HG03565 (cell line): ENCODE data around the gene TASP1.
"Not testable (repeated sequence)": the region's sequence is repeated elsewhere in the genome, so short reads cannot be mapped to it uniquely, and the experiment has no call there.

Experiments used
- ATAC-seq: cut with Tn5 transposase; IDR thresholded peaks from one replicate; pipeline ENCODE4 v1.9.1; 2021; ENCODE audit warnings: mild to moderate bottlenecking, moderate library complexity; ENCODE audit not compliant: unreplicated experiment

The TASP1 gene, protein sequence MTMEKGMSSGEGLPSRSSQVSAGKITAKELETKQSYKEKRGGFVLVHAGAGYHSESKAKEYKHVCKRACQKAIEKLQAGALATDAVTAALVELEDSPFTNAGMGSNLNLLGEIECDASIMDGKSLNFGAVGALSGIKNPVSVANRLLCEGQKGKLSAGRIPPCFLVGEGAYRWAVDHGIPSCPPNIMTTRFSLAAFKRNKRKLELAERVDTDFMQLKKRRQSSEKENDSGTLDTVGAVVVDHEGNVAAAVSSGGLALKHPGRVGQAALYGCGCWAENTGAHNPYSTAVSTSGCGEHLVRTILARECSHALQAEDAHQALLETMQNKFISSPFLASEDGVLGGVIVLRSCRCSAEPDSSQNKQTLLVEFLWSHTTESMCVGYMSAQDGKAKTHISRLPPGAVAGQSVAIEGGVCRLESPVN

DNA sequence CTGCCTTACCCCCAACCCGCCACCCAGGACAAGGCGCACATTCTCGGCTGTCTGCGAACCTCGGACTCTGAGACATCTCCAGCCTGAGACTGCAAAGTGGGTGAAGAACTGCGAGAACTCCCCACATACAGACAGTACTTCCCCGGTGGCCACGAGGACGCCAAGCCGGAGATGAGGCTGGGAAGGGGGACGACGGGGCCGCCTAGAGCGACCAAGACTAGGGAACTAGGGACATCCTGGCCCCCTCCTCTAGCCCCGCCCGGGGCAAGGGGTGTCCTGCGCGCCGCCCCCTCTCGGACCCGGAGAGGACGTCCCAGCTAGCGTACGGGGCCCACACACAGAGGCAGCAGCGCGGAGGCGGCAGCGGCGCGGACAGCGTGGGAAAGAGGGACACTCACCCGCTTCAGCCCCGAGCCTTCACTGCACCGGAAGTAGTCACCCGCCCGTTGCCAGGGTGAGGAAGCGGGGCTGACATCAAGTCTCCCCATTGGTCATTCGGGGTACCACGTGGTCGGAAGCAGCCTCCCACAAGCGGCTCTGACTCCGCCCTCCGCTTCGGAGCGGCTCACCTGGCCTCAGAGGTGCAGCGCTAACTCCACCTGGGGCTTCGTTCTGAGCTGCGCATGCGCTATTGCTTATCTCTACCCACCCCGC is at the start of gene TASP1:
Gene TASP1 (minus strand): TSS at position 437 of the 654 bp plus-strand sequence. CDS start 8,854 bp downstream, outside the sequence.
- ATAC-seq = peak; percentile 99

DNA sequence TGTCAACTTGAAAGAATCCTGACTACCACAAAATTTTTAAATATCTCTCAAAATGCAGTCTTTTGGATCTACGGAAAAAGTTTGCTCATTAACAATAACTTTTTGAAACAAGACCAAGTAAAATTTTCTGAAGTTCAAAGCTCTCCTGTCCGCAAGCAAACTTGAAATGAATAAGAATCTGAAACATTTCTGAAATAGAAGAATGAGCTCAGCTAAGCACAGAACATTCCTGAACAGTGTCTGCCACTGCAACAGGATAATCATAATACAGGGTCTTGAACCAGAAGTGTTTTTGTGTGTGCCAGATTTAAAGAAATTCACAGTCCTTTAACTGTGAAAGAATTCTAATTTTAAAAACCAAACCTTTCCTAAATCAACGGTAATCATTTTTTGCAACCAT is 49.1 kb upstream of the TASP1 start:
- ATAC-seq = no peak

DNA sequence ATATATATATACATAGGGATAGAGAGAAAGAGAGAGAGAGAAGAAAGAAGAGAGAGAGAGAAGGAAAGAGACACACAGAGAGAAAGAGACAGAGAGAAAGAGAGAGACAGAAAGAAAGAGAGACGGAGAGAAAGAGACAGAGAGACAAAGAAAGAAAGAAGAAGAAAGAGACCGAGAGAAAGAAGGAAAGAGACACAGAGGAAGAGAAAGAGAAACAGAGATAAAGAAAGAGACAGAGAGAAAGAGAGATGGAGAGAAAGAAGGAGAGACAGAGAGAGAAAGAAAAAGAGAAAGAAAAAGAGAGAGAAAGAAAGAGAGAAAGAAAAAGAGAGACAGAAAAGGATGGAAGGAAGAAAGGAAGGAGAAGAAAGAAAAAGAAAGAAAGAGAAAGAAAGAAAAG is 46.9 kb upstream of the TASP1 start:
- ATAC-seq = no peak

DNA sequence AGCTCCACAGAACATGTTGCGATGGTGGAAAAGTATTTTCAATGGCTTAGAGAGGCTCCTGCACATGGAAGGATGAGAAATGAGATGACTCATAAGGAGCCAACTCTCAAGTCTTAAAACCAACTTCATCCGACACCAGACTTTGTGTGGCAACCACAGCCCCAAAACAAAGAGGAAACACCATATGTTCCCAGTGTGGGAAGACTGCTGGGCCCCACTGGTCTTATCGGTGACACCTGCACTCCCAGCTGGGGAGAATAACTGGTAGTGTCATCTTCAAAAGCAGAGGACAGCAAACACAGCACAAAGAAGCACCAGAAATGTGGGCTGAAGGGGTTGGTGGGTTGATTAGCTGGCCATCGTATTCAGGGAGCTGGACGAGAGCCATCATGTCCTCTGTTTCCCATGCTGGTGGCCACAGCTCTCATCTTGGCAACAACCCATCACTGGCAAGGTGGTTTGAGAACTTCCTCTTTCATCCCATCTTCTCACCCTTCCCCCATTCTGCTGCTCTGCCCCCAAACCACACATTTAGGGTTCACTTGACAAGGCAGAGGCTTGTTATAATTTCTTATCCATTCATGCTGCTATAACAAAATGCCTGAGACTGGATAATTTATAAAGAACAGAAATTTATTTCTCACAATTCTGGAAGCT is 46.0 kb upstream of the TASP1 start:
- ATAC-seq = peak; percentile 57

DNA sequence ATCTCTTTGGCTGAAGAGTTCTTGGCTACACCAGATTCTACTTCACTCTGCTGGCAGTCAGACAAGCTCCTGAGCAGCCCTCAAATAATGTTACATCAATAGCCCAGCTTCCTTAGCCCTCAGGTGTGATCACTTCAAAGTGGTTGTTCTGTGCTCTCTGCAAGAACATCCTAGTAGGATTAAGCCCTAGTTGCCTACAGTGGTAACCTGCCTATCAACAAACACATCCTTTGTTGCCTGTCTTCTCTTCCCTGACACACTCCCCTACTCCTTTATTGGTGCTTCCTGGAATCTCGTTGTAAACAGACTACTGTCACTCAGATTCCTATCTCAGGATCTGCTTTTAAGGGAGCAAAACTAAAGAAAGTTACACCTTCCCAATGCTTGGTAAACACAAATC is 45.1 kb upstream of the TASP1 start:
- ATAC-seq = no peak

DNA sequence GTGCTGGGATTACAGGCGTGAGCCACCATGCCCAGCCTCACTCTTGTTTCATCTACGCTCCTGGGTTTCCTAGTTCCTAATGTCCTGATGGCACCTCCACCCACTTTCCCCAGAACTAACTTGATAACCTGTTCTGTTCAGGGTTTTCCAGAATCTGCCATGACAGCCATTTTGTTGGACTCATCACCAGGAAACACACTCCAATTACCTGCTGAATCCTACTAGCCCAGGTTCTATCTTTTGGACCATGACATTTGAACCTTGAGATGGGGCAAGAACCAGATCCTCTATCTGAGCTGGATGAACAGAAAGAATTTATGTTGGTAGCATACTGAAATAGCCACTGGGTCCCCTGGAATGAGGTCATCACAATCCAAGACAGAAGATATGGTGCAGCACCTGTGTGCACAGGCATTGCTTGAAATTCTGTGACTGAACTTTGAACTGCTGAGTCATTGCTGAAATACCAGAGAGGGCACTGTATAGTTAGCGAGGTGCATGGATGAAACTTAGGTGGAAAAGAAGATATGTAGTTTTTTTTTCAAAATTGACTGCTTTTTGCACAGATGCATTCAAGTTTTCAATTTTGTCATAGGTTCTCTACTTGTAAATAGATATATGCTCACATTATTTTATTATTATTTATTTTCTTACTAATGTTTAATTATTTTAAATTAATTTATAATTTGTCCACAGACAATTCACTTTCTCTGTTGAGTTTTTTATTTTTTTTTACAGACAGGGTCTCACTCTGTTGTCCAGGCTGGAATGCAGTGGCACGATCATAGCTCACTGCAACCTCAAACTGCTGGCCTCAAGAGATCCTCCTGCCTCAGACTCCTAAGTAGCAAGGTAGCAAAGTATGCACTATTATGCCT is 42.8 kb upstream of the TASP1 start:
- ATAC-seq = peak; percentile 84

DNA sequence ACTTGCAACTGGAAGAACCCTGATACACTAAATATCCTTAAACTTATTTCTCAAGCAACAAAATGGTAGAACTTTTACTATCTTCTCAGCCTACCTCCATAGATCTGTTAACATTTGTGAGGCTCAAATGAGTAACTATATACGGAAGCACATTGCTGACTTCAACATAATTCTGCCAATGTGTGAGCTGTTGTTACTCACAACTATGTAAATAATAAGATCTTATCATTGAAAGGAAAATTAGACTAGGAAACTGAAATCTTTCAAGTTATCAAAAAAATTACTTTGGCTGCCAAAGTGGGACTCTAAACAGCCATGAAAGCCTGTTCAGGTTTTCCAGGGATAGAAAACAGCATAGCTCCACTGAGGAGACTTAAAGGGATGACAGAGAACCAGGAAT is 40.2 kb upstream of the TASP1 start:
- ATAC-seq = no peak

DNA sequence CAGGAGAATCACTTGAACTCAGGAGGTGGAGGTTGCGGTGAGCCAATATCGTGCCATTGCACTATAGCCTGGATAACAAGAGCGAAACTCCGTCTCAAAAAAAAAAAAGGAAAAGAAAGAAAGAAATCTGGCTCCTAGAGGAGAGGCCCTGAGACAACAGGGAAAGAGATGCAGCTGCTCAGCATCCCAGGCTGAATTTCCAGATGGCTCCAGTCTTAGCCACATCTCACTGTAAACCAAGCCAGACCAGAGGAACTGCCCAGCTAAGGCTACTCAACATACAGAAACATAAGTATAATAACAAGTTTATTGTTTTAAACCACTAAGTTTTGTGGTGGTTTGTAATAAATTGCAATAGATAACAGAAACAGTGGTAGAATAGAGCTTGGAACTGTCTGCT is 38.5 kb upstream of the TASP1 start:
- no peak for ATAC-seq

DNA sequence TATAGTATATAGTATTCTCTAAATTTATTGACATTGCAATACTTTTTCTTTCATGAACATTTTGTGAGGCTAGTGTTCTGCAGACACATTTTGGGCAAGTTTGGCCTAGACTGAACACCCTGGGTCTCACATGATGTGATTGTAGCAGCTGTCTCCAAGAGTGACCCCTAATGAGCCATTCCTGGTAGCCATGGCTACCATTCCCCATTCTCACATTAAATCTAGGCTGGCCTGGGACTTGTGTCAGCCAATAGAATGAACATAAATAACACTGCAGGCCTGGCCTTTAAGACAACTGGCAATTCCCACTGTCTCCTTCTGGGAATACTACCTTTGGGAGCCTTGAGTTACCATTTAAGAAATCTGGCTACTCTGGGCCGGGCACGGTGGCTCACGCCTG is 38.0 kb upstream of the TASP1 start:
- ATAC-seq = no peak

DNA sequence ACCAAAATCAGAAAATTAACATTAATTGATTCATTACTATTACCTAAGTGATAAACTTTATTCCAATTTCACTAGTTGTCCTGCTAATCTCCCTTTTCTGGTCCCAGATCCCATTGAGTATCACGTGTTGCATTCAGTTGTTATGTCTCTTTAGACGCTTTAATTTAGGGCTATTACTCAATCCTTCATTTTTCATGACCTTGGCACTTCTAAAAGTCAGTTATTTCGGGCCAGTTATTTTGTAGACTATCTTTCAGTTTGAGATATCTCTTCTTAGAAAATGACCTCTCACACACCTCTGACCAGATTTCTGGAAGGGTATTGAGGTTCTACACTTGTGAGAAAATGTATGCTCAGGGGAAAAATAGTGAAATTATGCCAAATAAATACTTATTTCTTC is 34.0 kb upstream of the TASP1 start:
- ATAC-seq = no peak

DNA sequence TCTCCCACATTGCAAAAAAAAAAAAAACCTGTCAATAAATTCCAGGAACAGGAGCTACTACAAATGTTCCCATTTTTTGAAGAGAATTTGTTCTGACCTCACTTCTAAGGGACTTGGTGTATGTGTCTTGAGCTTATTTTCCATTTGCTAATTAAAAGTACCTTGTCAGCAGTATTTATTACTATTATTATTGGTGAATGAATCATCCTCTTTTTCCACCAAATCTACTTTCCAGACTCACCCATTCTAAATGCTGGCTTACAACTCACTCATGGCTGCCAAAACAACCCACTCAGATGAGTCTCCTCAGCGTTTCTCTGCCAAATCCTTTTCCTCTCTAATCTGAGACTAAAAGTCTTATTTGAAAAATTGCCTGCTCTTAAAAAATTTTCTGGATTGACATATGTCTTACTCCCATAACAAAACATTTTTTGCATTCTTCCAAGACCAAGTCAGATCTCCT is 33.2 kb upstream of the TASP1 start:
- ATAC-seq = no peak

DNA sequence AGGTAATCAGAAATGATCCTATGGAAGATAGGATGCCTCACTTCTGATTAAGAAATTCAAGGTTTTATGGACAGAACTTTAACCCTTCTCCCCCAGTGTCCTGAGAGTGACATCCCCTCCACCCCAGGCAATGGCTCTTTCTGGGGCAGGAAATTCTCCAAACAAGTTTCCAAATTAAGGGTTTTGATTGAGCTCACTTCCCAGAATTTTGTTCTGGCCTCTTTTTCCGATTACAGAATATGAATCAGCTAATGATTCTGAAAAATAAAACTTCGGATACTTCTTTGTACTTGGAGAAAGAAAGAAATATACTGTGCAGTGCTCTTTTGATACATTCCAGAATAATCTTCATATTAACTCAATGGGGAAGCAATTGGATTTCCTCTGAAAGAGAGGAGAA is 32.8 kb upstream of the TASP1 start:
- no peak for ATAC-seq

DNA sequence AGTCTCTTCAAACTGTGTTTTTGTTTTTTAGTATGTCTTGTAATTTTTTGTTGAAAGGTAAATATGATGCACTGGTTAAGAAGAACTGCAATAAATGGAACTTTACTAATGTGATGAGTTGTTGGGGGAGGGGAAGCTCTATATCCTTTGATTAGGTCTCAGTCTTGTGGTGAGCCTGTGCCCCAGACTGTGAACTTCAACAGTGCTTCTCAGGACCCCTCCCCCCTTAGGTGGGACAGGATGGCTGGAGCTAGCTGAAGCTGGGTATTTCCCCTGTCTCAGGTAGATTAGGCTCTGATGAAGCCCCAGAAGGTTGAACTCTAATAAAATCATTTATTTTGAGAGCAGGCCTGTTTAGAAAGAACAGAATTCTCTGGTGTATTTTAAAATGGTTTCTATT is 31.4 kb upstream of the TASP1 start:
- no peak for ATAC-seq

DNA sequence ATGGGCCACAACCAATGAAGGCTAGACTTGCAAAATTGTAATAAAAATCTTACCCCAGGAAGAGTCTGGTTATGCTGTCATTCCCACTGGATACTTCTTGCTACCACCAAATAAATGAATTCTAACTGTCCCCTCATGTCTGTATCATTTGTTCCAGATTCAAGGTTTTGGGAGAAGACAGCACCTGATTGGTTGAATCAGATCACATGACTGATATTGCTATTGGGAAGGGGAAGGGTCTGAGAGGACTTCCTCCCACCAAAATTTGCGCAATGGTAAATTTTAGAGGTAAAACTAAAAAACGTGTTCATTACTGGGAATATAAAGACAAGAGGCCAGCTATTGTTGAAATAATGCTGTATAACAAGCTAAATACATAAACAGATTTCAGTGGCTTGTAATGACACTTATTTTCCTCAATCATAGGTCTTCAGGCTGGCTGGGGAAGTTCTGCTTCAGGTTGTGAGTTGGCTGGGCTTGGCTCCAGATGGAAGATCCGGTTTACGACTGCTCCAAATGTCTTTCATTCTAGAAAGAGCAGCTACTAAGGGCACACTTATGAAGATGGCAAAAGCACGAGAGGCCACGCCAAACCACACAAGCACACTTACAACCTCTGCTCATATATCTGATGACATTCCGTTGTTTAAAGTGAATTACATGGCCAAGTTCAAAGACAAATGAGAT is 27.1 kb upstream of the TASP1 start:
- ATAC-seq = no peak

DNA sequence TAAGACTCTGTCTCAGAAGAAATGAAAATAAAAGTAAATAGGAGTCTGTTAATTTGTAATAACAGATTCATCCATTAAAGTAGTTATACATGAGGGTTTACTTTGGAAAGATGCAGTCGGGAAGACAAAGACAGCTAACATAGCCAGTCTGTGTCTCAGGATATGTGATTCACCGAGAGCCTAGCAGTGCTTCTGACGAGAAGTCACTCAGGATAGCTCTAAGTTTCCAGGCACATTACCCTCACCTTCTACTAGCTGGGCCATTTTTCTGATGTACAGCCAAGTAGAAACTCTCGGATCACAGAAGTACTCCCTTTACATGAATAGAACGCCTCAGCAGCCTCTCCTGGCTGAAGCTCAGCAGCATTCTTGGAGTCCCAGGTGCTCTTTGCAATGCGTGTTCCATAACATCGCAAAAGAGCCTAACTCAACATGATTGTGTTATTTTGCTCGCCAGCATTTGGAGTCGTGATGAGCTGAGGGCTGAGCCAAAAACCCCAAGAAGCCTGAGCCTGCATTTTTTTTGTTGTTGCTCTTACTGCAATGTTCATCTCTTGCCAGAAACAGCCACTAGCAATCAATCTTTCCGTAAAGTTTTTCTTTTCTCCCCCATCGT is 22.4 kb upstream of the TASP1 start:
- ATAC-seq = no peak

DNA sequence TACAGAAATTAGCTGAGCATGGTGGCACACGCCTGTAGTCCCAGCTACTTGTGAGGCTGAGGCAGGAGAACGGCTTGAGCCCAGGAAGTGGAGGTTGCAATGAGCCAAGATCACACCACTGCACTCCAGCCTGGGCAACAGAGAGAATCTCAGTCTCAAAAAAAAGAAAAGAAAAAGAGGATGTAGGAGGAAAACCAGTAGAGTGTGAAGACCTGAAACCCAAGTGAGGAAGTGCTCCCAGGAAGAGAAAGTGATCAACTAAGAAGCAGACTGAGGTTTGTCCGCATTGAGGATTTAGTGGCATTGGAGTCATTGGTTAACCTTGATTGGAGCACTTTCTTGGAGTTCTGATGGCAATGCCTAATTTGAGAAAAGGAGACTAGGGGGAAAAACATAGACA is 20.6 kb upstream of the TASP1 start:
- ATAC-seq = peak; percentile 97

DNA sequence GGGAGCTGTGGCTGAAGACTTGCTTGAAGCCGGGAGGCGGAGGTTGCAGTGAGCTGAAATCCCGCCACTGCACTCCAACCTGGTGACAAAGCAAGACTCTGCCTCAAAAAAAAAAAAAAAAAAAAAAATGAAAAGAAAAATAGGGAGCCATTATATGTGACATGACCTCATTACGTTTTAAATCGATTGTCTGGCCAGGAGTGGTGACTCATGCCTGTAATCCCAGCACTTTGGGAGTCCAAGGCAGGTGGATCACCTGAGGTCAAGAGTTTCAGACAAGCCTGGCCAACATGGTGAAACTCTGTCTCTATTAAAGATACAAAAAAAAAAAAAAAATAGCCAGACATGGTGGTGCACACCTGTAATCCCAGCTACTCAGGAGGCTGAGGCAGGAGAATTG is 19.3 kb upstream of the TASP1 start:
- not testable (repeated sequence) for ATAC-seq

DNA sequence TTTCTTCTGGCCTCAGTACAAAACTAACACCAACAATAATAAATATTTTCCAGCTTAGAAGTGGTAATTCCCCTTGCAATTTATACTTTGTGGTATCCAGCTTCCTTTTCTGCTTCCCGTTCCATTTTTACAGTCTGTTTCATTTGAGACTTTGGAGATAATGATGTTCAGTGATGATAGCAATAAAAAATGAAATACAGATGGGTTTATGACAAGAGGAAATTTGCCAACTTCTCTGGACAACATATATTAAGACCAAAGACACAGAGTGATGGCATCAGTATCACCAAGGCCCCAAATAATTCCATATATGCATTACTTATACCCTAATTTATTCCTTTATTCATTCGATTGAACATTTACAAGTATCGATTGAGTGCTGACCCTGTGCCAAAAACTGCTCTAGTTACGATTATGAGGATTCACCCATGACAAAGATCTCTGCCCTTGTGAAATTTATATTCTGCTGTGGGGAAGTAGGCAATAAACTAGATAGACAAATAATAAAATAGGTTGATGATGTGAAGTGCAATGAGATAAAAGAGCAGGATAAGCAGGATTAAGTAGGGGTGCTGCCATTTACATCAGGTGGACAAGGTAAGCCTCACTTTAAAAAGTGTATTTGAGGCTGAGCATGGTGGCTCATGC is 18.1 kb upstream of the TASP1 start:
- ATAC-seq = no peak

DNA sequence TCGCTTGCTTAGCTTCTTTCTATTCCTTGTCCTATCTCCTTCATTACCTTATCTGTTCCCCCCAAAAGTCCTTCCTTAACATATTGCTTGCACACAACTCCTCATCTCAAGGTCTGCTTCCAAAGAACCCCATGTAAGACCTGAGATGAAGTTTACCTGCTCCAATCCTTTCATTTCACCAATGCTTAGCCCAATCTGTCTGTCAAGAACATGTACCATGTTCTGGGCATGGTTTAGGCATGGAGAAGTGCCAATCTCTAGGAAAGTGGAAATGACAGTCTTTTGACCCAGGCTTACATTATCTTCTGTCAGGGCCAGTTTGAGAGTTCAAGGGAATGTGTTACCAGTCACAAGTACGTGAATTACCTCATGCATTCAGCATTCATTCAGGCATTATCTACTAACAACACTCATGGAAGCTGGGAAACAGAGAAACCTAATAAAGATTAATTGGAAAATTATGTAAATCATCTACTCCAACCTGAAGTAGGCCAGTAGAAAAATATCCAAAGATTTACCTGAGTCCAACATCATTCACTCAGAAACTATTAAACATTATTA is 15.8 kb upstream of the TASP1 start:
- no peak for ATAC-seq
